ENCODE data around the gene GPC1.

Gene GPC1

GRCh38 chr2:240398661-240399267, 36.7 kb upstream of the GPC1 start:
- Histone ChIP-seq H3K36me3 (ENCODE audit: control insufficient read depth, insufficient read depth, low read length) (no peaks in the 10 kb centered on the region), H3K9me3 (ENCODE audit: control insufficient read depth, insufficient read depth, low read depth, low read length) (no peaks in the 10 kb centered on the region), H3K4me3 (ENCODE audit: low read depth, low read length) (no peak overlapping the region), H3K27me3 (ENCODE audit: control insufficient read depth, insufficient read depth, low read length) (no peaks in the 10 kb centered on the region; the same call in 1 of the 2 replicates), H3K4me1 (ENCODE audit: control insufficient read depth, insufficient read depth, low read length) (no peaks in the 10 kb centered on the region), H3K9ac (ENCODE audit: low read length) (no peak overlapping the region), H3K27ac (ENCODE audit: low read depth, low read length) (no peak overlapping the region)

GRCh38 chr2:240399419-240400324, 35.8 kb upstream of the GPC1 start:
- Histone ChIP-seq H3K9me3 (ENCODE audit: control insufficient read depth, insufficient read depth, low read depth, low read length) (no peaks in the 10 kb centered on the region), H3K27ac (ENCODE audit: low read depth, low read length) (no peak overlapping the region), H3K4me1 (ENCODE audit: control insufficient read depth, insufficient read depth, low read length) (no peaks in the 10 kb centered on the region), H3K4me3 (ENCODE audit: low read depth, low read length) (no peak overlapping the region), H3K36me3 (ENCODE audit: control insufficient read depth, insufficient read depth, low read length) (no peaks in the 10 kb centered on the region), H3K9ac (ENCODE audit: low read length) (no peak overlapping the region), H3K27me3 (ENCODE audit: control insufficient read depth, insufficient read depth, low read length) (no peaks in the 10 kb centered on the region; the same call in 1 of the 2 replicates)

GRCh38 chr2:240400371-240401161, 34.9 kb upstream of the GPC1 start:
- Histone ChIP-seq H3K27ac (ENCODE audit: low read depth, low read length) (no peak overlapping the region), H3K4me1 (ENCODE audit: control insufficient read depth, insufficient read depth, low read length) (no peaks in the 10 kb centered on the region), H3K4me3 (ENCODE audit: low read depth, low read length) (no peak overlapping the region), H3K9me3 (ENCODE audit: control insufficient read depth, insufficient read depth, low read depth, low read length) (no peaks in the 10 kb centered on the region), H3K36me3 (ENCODE audit: control insufficient read depth, insufficient read depth, low read length) (no peaks in the 10 kb centered on the region), H3K9ac (ENCODE audit: low read length) (no peak overlapping the region), H3K27me3 (ENCODE audit: control insufficient read depth, insufficient read depth, low read length) (no peaks in the 10 kb centered on the region; the same call in 1 of the 2 replicates)

- no peak overlapping the region for H3K27ac ChIP-seq (ENCODE audit: low read depth, low read length)
- no peaks in the 10 kb centered on the region; the same call in 1 of the 2 replicates for H3K27me3 ChIP-seq (ENCODE audit: control insufficient read depth, insufficient read depth, low read length)
- H3K9ac ChIP-seq (ENCODE audit: low read length) = no peak overlapping the region
- H3K4me3 ChIP-seq (ENCODE audit: low read depth, low read length) = no peak overlapping the region
- no peaks in the 10 kb centered on the region for H3K36me3 ChIP-seq (ENCODE audit: control insufficient read depth, insufficient read depth, low read length)
- no peaks in the 10 kb centered on the region for H3K9me3 ChIP-seq (ENCODE audit: control insufficient read depth, insufficient read depth, low read depth, low read length)
- H3K4me1 ChIP-seq (ENCODE audit: control insufficient read depth, insufficient read depth, low read length) = no peaks in the 10 kb centered on the region
These were observed 34.2 kb upstream of the GPC1 start for GRCh38 chr2:240401308-240401707.

- no peaks in the 10 kb centered on the region for H3K4me1 ChIP-seq (ENCODE audit: control insufficient read depth, insufficient read depth, low read length)
- no peaks in the 10 kb centered on the region; the same call in 1 of the 2 replicates for H3K27me3 ChIP-seq (ENCODE audit: control insufficient read depth, insufficient read depth, low read length)
- no peak overlapping the region for H3K9ac ChIP-seq (ENCODE audit: low read length)
- H3K4me3 ChIP-seq (ENCODE audit: low read depth, low read length) = no peak overlapping the region
- no peaks in the 10 kb centered on the region for H3K9me3 ChIP-seq (ENCODE audit: control insufficient read depth, insufficient read depth, low read depth, low read length)
- no peaks in the 10 kb centered on the region for H3K36me3 ChIP-seq (ENCODE audit: control insufficient read depth, insufficient read depth, low read length)
- no peak overlapping the region for H3K27ac ChIP-seq (ENCODE audit: low read depth, low read length)
These were observed 33.5 kb upstream of the GPC1 start for GRCh38 chr2:240401781-240402551.

- Histone ChIP-seq H3K9me3 (ENCODE audit: control insufficient read depth, insufficient read depth, low read depth, low read length) (no peaks in the 10 kb centered on the region), H3K4me3 (ENCODE audit: low read depth, low read length) (no peak overlapping the region), H3K4me1 (ENCODE audit: control insufficient read depth, insufficient read depth, low read length) (no peaks in the 10 kb centered on the region), H3K36me3 (ENCODE audit: control insufficient read depth, insufficient read depth, low read length) (no peaks in the 10 kb centered on the region), H3K27ac (ENCODE audit: low read depth, low read length) (no peak overlapping the region), H3K9ac (ENCODE audit: low read length) (no peak overlapping the region), H3K27me3 (ENCODE audit: control insufficient read depth, insufficient read depth, low read length) (no peaks in the 10 kb centered on the region; the same call in 1 of the 2 replicates)
These were observed 32.7 kb upstream of the GPC1 start for GRCh38 chr2:240402566-240403272.

- H3K9me3 ChIP-seq (ENCODE audit: control insufficient read depth, insufficient read depth, low read depth, low read length) = no peaks in the 10 kb centered on the region
- no peak overlapping the region for H3K27ac ChIP-seq (ENCODE audit: low read depth, low read length)
- H3K36me3 ChIP-seq (ENCODE audit: control insufficient read depth, insufficient read depth, low read length) = no peaks in the 10 kb centered on the region
- no peaks in the 10 kb centered on the region; the same call in 1 of the 2 replicates for H3K27me3 ChIP-seq (ENCODE audit: control insufficient read depth, insufficient read depth, low read length)
- H3K4me3 ChIP-seq (ENCODE audit: low read depth, low read length) = no peak overlapping the region
- H3K4me1 ChIP-seq (ENCODE audit: control insufficient read depth, insufficient read depth, low read length) = no peaks in the 10 kb centered on the region
- H3K9ac ChIP-seq (ENCODE audit: low read length) = no peak overlapping the region
These were observed 31.9 kb upstream of the GPC1 start for GRCh38 chr2:240403396-240404104.

GRCh38 chr2:240404174-240404852, 31.1 kb upstream of the GPC1 start:
- H3K27me3 ChIP-seq (ENCODE audit: control insufficient read depth, insufficient read depth, low read length) = no peaks in the 10 kb centered on the region; the same call in 1 of the 2 replicates
- no peaks in the 10 kb centered on the region for H3K9me3 ChIP-seq (ENCODE audit: control insufficient read depth, insufficient read depth, low read depth, low read length)
- H3K27ac ChIP-seq (ENCODE audit: low read depth, low read length) = no peak overlapping the region
- no peaks in the 10 kb centered on the region for H3K36me3 ChIP-seq (ENCODE audit: control insufficient read depth, insufficient read depth, low read length)
- H3K4me3 ChIP-seq (ENCODE audit: low read depth, low read length) = no peak overlapping the region
- H3K4me1 ChIP-seq (ENCODE audit: control insufficient read depth, insufficient read depth, low read length) = no peaks in the 10 kb centered on the region
- no peak overlapping the region for H3K9ac ChIP-seq (ENCODE audit: low read length)

- Histone ChIP-seq H3K27ac (ENCODE audit: low read depth, low read length) (no peak overlapping the region), H3K27me3 (ENCODE audit: control insufficient read depth, insufficient read depth, low read length) (no peaks in the 10 kb centered on the region; the same call in 1 of the 2 replicates), H3K9ac (ENCODE audit: low read length) (no peak overlapping the region), H3K4me3 (ENCODE audit: low read depth, low read length) (no peak overlapping the region), H3K9me3 (ENCODE audit: control insufficient read depth, insufficient read depth, low read depth, low read length) (no peaks in the 10 kb centered on the region), H3K36me3 (ENCODE audit: control insufficient read depth, insufficient read depth, low read length) (no peaks in the 10 kb centered on the region), H3K4me1 (ENCODE audit: control insufficient read depth, insufficient read depth, low read length) (no peaks in the 10 kb centered on the region)
These were observed 30.3 kb upstream of the GPC1 start for GRCh38 chr2:240405133-240405532.

Measured in HUES6 (cell line).